Measurements from ENCODE around the gene GLS.

GRCh38 chr2:190990132-190990531 lies 109.5 kb downstream of the GLS start:
- TF ChIP-seq CTCF (tag by site-specific recombination; IDR thresholded peaks at IDR 0.05) (no peak), ZNF280D (tag by site-specific recombination; IDR thresholded peaks at IDR 0.05) (no peak), KLF16 (tag by site-specific recombination; IDR thresholded peaks at IDR 0.05) (no peak), MEIS1 (CRISPR knock-in tag; IDR thresholded peaks at IDR 0.05; ENCODE audit: borderline replicate concordance) (no peak), ZNF2 (tag by site-specific recombination; IDR thresholded peaks at IDR 0.05) (no peak), SALL2 (tag by site-specific recombination; IDR thresholded peaks at IDR 0.05; ENCODE audit: borderline replicate concordance) (no peak), ZSCAN4 (tag by site-specific recombination; IDR thresholded peaks at IDR 0.05) (no peak), ZNF302 (tag by site-specific recombination; IDR thresholded peaks at IDR 0.05; ENCODE audit: low read depth) (no peak), ZNF223 (tag by site-specific recombination; IDR thresholded peaks at IDR 0.05) (no peak), ZNF274 (IDR thresholded peaks at IDR 0.05; ENCODE audit: low read length) (no peak), ZNF274 (tag by site-specific recombination; IDR thresholded peaks at IDR 0.05; ENCODE audit: borderline replicate concordance) (no peak)

All from HEK293 (cell line).